GM18498 (cell line): ENCODE data around the gene ZC3H10.

Experiments
- ATAC-seq: cut with Tn5 transposase; IDR thresholded peaks from one replicate; pipeline ENCODE4 v1.9.1; 2021; ENCODE audit warnings: mild to moderate bottlenecking, moderate library complexity; ENCODE audit not compliant: unreplicated experiment

ZC3H10 gene

GRCh38 chr12:56126732-56127239 is 8.7 kb downstream of the ZC3H10 start:
- ATAC-seq, result no peak

GRCh38 chr12:56127485-56127887 is 9.4 kb downstream of the ZC3H10 start:
- ATAC-seq, result no peak

- peak; percentile 91 for ATAC-seq
Observed at GRCh38 chr12:56127888-56128669, 10.0 kb downstream of the ZC3H10 start, which contains the start of gene ESYT1. Gene ESYT1, plus strand, starts transcription at chr12:56128267. Its CDS starts 53 bp downstream, at chr12:56128320.

GRCh38 chr12:56128670-56129205 is 10.7 kb downstream of the ZC3H10 start:
- no peak for ATAC-seq

GRCh38 chr12:56129206-56129941 is 11.3 kb downstream of the ZC3H10 start:
- peak; percentile 34 for ATAC-seq

- no peak for ATAC-seq
Observed at GRCh38 chr12:56129942-56130495, 12.0 kb downstream of the ZC3H10 start.

- ATAC-seq, result no peak
Observed at GRCh38 chr12:56130876-56131275, 12.8 kb downstream of the ZC3H10 start.

GRCh38 chr12:56134897-56135296 is 16.8 kb downstream of the ZC3H10 start:
- ATAC-seq, result no peak

- ATAC-seq, result no peak
Observed at GRCh38 chr12:56137853-56138571, 19.9 kb downstream of the ZC3H10 start.

- ATAC-seq, result no peak
Observed at GRCh38 chr12:56141946-56142784, 24.1 kb downstream of the ZC3H10 start.

- no peak for ATAC-seq
Observed at GRCh38 chr12:56143217-56143616, 25.2 kb downstream of the ZC3H10 start.

GRCh38 chr12:56143870-56144269 is 25.8 kb downstream of the ZC3H10 start:
- ATAC-seq, result no peak

GRCh38 chr12:56145217-56145616 is 27.2 kb downstream of the ZC3H10 start:
- no peak for ATAC-seq

GRCh38 chr12:56146492-56147460 is 28.7 kb downstream of the ZC3H10 start:
- ATAC-seq, result no peak

GRCh38 chr12:56150563-56150962 is 32.5 kb downstream of the ZC3H10 start:
- ATAC-seq, result no peak

- peak; percentile 61 for ATAC-seq
Observed at GRCh38 chr12:56151672-56152131, 33.6 kb downstream of the ZC3H10 start.

GRCh38 chr12:56152132-56152755 is 34.2 kb downstream of the ZC3H10 start, which contains the start of gene MYL6B:
Gene MYL6B, plus strand, starts transcription at chr12:56152587. Its CDS starts 1,332 bp downstream, at chr12:56153919.
- peak; percentile 88 for ATAC-seq
